NCI-H2171 (cell line): ENCODE measurements around the gene MYO7B.
"Not testable (repeated sequence)": the region's sequence is repeated elsewhere in the genome, so short reads cannot be mapped to it uniquely, and the experiment has no call there.

Source experiments
- DNase-seq: peaks from one replicate; lab custom pipeline; 2025; lab: John Stamatoyannopoulos, UW

MYO7B gene

GRCh38 chr2:127552846-127553245 is 17.4 kb downstream of the MYO7B start:
- DNase-seq: no peak

GRCh38 chr2:127558911-127559310 is 23.4 kb downstream of the MYO7B start:
- no peak for DNase-seq

DNA sequence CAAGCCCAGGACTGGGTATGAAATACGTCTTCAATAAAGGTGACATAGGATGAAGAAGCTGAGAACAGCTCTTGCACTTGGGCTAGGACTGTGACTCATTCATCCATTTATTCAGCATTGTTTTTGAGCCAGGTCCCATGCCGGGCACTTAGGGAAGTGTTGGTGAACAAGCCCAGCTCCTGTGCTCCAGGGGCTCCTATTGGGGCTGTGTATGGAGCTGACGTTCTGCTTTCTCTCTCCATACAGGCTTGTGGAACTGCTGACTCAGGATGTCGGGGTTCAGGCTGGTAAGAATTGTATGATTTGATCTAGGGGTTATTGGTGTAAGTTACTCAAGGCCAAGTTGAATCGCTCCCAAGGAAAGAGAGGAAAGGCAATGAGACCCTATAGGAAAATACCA is 24.0 kb downstream of the MYO7B start:
- no peak for DNase-seq

- DNase-seq: no peak
These were observed 24.9 kb downstream of the MYO7B start for GRCh38 chr2:127560201-127560930.

DNA sequence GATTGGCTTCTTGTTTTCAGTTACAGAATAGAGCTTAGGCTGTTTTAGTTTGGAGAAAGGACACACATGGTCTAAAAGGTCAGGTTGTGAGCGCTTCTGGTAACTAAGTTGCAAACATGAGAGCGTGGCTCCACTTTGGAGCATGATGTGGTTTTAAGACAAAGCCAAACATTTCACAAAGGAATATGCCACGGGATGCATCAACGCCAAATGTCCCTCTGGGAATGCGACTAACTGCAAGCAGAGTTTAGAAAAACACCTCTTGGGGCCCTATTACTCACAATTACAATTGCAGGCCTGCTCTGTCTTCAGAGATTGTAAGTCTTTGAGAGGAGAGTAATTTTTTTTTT is 25.4 kb downstream of the MYO7B start:
- DNase-seq: no peak

GRCh38 chr2:127561371-127561770 is 25.9 kb downstream of the MYO7B start:
- no peak for DNase-seq

DNA sequence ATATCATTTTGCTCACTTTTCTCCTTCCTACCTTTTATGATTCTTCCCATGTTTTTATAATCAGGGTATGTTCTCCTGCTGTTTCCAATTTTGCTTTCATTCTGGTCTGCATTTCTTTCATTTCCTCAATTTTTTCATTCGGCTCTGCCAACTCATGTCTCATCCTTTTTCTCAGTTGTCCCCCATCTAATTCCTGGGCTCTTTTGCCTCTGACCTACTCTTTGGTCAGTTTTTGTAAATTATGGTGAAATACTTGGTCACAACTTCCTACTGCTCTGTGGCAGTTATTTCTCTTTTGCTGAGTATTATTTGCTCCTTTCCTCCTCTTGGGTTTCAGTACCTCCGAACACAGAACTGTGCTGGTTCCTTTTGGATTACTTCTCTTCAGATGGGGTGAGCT is 27.5 kb downstream of the MYO7B start:
- DNase-seq: no peak

- DNase-seq: no peak
These were observed 28.3 kb downstream of the MYO7B start for GRCh38 chr2:127563458-127564428.

- no peak for DNase-seq
These were observed 29.2 kb downstream of the MYO7B start for GRCh38 chr2:127564429-127565260.

GRCh38 chr2:127565261-127566138 is 30.0 kb downstream of the MYO7B start:
- no peak for DNase-seq

- no peak for DNase-seq
These were observed 30.6 kb downstream of the MYO7B start for GRCh38 chr2:127566139-127566417.

DNA sequence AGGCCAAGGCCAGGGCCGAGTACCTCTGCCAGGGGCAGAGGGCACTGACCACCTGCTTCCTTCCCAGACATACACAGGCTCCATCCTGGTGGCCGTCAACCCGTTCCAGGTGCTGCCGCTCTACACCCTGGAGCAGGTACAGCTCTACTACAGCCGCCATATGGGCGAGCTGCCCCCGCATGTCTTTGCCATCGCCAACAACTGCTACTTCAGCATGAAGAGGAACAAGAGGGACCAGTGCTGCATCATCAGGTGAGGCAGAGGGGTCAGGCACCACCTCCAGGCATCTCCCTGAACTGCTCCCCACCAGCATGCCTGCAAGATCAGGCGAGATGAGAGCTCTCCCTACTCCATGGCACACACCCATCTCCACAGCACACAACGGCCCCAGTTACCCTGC is 31.1 kb downstream of the MYO7B start:
- DNase-seq: no peak

GRCh38 chr2:127567351-127567854 is 31.9 kb downstream of the MYO7B start:
- DNase-seq: no peak

- DNase-seq: no peak
These were observed 32.6 kb downstream of the MYO7B start for GRCh38 chr2:127568128-127568527.

DNA sequence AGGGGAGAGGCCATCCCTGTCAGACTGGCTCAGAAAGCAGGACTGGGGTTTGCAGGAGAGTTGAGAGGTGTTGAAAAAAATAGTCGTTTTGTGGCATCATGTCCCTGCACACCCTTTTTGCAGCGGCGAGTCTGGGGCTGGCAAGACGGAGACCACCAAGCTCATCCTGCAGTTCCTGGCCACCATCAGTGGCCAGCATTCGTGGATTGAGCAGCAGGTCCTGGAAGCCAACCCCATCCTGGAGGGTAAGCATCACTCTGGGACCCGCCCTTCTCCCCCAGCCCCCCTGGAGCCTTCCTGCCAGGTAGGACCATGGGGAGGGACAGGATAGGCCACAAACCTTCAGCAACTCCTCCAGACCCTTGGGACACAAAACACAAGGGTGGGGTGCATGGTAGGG is 34.2 kb downstream of the MYO7B start:
- DNase-seq: no peak

- DNase-seq: no peak
These were observed 35.1 kb downstream of the MYO7B start for GRCh38 chr2:127570282-127571250.

- not testable (repeated sequence) for DNase-seq
These were observed 36.9 kb downstream of the MYO7B start for GRCh38 chr2:127572352-127572751.

- no peak for DNase-seq
These were observed 37.4 kb downstream of the MYO7B start for GRCh38 chr2:127572841-127573240.

DNA sequence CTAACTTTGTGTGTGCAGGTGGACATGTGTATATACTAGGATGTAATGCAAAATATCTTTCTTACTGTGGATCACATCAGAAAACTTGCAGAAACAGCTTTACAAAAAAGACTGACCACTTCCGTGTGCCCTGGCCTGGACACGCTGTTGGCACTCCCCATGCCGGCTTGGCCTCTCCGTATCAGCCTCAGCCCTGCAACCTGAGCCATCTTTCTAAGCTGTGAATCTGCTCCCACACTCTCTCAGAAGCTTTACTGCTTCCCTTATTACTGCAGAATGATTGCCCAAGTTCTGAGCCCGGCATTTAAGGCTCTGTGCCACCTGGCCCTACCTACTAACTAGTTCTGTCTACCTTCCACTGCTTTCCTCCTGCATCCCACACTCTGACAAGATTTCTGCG is 37.8 kb downstream of the MYO7B start:
- DNase-seq: no peak

- DNase-seq: no peak
These were observed 38.3 kb downstream of the MYO7B start for GRCh38 chr2:127573771-127574170.
